Tibial artery (tissue), 4 donors: Measurements from ENCODE around the gene ZNF385B.

ENCODE experiments used
- DNase-seq, 2 donors: peaks; one replicate each; pipeline ENCODE4 v3.0.0-alpha.2; 2019
- H3K27ac ChIP-seq, 2 donors: fragments of 200-600 bp; sonication (generic) in 1 of 2; 1 replicate in 1 of 2; 2 replicates in 1 of 2; pipeline ENCODE4 v1.5.1; 2018 to 2019; ENCODE audit warnings: mild to moderate bottlenecking in 1 of 2
- H3K27me3 ChIP-seq, 2 donors: fragments of 200-600 bp; sonication (generic) in 1 of 2; one replicate each; pipeline versions ENCODE4 v1.5.1 to v1.6.0; 2016 to 2019
- H3K36me3 ChIP-seq, 3 donors: fragments of 200-600 bp; sonication (generic) in 2 of 3; one replicate each; pipeline ENCODE4 v1.5.1; 2016 to 2019; ENCODE audit warnings: mild to moderate bottlenecking in 2 of 3
- H3K4me1 ChIP-seq, 4 donors: fragments of 200-600 bp; sonication (generic) in 2 of 4; 1 replicate in 3 of 4; 2 replicates in 1 of 4; pipeline ENCODE4 v1.5.1; 2016 to 2019
- H3K4me3 ChIP-seq, 2 donors: fragments of 200-600 bp; sonication (generic) in 1 of 2; 1 replicate in 1 of 2; 2 replicates in 1 of 2; pipeline ENCODE4 v1.5.1; 2018 to 2019; ENCODE audit warnings: mild to moderate bottlenecking in 2 of 2
- H3K9me3 ChIP-seq, 3 donors: fragments of 200-600 bp; sonication (generic) in 1 of 3; one replicate each; pipeline ENCODE4 v1.5.1; 2016 to 2019
- intact Hi-C: fragments of 100-400 bp; cut with DNase I; formaldehyde crosslinking; loops from one replicate; pipeline ENCODE4 v1.15.0; 2023; ENCODE audit warnings: low total_unique reads
- TF ChIP-seq, protein P1 (sequence below), 2 experiments: fragments of 200-600 bp in 1 of 2; fragments of 450-650 bp in 1 of 2; IDR thresholded peaks; one replicate each; pipeline ENCODE4 v1.5.1; 2017 to 2019; ENCODE audit warnings: antibody characterized with exemption in 2 of 2, mild to moderate bottlenecking in 1 of 2, moderate library complexity in 1 of 2

The ZNF385B gene

DNA sequence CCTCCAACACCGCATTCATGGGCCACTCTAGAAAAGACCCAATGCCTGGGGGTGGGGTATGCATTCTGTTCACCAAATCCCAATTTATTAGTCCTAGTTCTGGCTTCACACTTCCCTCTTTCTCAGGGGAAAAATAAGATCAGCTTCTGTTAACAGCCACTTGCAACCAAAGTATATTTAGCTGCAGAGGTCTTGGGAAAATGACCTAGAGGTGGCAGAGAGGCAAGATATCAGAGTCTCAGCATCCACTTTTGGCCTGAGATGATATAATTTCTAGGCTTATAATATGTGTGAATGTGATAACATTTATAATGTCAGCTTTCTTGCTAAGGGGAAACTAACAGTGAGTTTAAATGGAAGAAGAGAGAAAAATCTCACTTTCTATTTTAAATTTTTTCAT is 89.1 kb downstream of the ZNF385B start:
- Histone ChIP-seq H3K9me3 (no peaks in the 10 kb centered on the region), H3K4me3 (no peak overlapping the region), H3K4me1 (peaks cover 0 to 5% (median 2%) of the 10 kb centered on the region in 4 donors), H3K27me3 (no peaks in the 10 kb centered on the region), H3K27ac (no peak overlapping the region), H3K36me3 (no peaks in the 10 kb centered on the region)
- TF ChIP-seq, protein P1, sequence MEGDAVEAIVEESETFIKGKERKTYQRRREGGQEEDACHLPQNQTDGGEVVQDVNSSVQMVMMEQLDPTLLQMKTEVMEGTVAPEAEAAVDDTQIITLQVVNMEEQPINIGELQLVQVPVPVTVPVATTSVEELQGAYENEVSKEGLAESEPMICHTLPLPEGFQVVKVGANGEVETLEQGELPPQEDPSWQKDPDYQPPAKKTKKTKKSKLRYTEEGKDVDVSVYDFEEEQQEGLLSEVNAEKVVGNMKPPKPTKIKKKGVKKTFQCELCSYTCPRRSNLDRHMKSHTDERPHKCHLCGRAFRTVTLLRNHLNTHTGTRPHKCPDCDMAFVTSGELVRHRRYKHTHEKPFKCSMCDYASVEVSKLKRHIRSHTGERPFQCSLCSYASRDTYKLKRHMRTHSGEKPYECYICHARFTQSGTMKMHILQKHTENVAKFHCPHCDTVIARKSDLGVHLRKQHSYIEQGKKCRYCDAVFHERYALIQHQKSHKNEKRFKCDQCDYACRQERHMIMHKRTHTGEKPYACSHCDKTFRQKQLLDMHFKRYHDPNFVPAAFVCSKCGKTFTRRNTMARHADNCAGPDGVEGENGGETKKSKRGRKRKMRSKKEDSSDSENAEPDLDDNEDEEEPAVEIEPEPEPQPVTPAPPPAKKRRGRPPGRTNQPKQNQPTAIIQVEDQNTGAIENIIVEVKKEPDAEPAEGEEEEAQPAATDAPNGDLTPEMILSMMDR (IDR thresholded peaks at IDR 0.05): no peak
- no peak for DNase-seq
- intact Hi-C loops: no loop called here

GRCh38 chr2:179771791-179772190 is 89.6 kb downstream of the ZNF385B start:
- no peak for DNase-seq
- Histone ChIP-seq H3K27ac (no peak overlapping the region), H3K27me3 (no peaks in the 10 kb centered on the region), H3K9me3 (no peaks in the 10 kb centered on the region), H3K36me3 (no peaks in the 10 kb centered on the region), H3K4me3 (no peak overlapping the region), H3K4me1 (peaks cover 0 to 5% (median 2%) of the 10 kb centered on the region in 4 donors)
- intact Hi-C loops: no loop called here
- TF ChIP-seq, protein P1 (IDR thresholded peaks at IDR 0.05): no peak

- H3K9me3 ChIP-seq: no peaks in the 10 kb centered on the region
- H3K27ac ChIP-seq: no peak overlapping the region
- DNase-seq: no peak
- peaks cover 0 to 5% (median 2%) of the 10 kb centered on the region in 4 donors for H3K4me1 ChIP-seq
- H3K4me3 ChIP-seq: no peak overlapping the region
- TF ChIP-seq, protein P1 (IDR thresholded peaks at IDR 0.05): no peak
- no peaks in the 10 kb centered on the region for H3K36me3 ChIP-seq
- H3K27me3 ChIP-seq: no peaks in the 10 kb centered on the region
- intact Hi-C loops: no loop called here
Observed at GRCh38 chr2:179770029-179770428, 91.4 kb downstream of the ZNF385B start.

- no peak for DNase-seq
- no peaks in the 10 kb centered on the region for H3K27me3 ChIP-seq
- no peaks in the 10 kb centered on the region for H3K9me3 ChIP-seq
- TF ChIP-seq, protein P1 (IDR thresholded peaks at IDR 0.05): no peak
- no peak overlapping the region for H3K4me3 ChIP-seq
- no peak overlapping the region for H3K27ac ChIP-seq
- no peaks in the 10 kb centered on the region for H3K36me3 ChIP-seq
- peaks cover 0 to 5% (median 2%) of the 10 kb centered on the region in 4 donors for H3K4me1 ChIP-seq
- intact Hi-C loops: no loop called here
Observed at GRCh38 chr2:179769323-179769722, 92.1 kb downstream of the ZNF385B start.

DNA sequence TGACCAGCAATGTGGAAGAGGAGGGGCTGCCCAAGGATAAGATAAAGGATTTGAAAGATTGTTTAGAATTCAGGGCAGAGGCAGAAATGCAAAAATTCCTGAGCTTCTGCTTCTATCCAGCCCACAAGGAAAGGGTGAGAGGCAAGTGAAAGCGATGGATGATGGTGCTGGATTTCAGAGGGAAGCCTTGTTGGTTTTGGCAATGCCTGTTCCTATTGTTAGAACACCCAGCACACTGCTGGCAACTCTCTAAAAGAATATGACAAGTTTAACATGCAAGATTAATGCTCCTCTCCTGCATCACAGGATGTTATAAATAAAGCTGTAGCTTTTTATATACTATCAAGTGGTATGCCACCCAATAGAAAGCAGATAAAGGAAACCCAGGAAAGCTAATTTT is 92.6 kb downstream of the ZNF385B start:
- Histone ChIP-seq H3K9me3 (no peaks in the 10 kb centered on the region), H3K4me3 (no peak overlapping the region), H3K4me1 (peaks cover 0 to 5% (median 2%) of the 10 kb centered on the region in 4 donors), H3K27me3 (no peaks in the 10 kb centered on the region), H3K36me3 (no peaks in the 10 kb centered on the region), H3K27ac (no peak overlapping the region)
- intact Hi-C loops: no loop called here
- TF ChIP-seq, protein P1 (IDR thresholded peaks at IDR 0.05): no peak
- DNase-seq: no peak

DNA sequence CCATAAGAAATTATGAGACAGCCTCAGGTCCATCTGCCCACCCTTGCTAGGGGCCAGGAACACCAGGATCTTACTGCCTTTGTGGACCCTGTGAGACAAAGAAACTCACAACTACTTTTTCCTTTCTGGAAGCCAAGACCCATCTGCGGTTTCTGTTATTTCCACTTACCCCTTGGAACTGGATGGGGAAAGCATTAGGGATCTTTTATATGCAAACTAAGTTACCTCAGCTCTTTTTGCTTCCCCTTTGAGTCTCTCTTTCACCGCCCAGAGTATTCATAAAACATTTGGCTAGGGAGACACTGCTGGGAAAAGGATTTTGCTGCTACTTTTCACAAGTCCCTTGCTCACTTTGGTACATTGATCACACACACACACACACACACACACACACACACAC is 95.7 kb downstream of the ZNF385B start:
- H3K27ac ChIP-seq: no peak overlapping the region
- intact Hi-C loops: no loop called here
- no peaks in the 10 kb centered on the region for H3K9me3 ChIP-seq
- H3K4me1 ChIP-seq: peaks cover 0 to 5% (median 2%) of the 10 kb centered on the region in 4 donors
- H3K4me3 ChIP-seq: no peak overlapping the region
- DNase-seq: no peak
- H3K27me3 ChIP-seq: no peaks in the 10 kb centered on the region
- H3K36me3 ChIP-seq: no peaks in the 10 kb centered on the region
- TF ChIP-seq, protein P1 (IDR thresholded peaks at IDR 0.05): no peak
